ENCODE measurements around the gene GRP. TPM values are rescaled to one million over a fixed set of nuclear protein-coding genes. Genes with fewer than 3 reads are reported as not detected.

Gene GRP
- total RNA-seq, 1 experiment from 2014 or later, result not detected

- H3K27ac Mint-ChIP-seq, result no peak overlapping the region
Measured at GRCh38 chr18:59220784-59221765, 1.1 kb downstream of the GRP start.

More at GRCh38 chr18:59220784-59221765, 1.1 kb downstream of the GRP start:
- peaks cover 12 to 22% of the 10 kb centered on the region in 2 experiments for H3K4me1 Mint-ChIP-seq
- Histone ChIP-seq H4K8ac (replicated peaks; ENCODE audit: insufficient read length, low read depth, low read length) (no peak overlapping the region), H3K9ac (ENCODE audit: extremely low read depth, insufficient read length, low read length) (no peak overlapping the region), H3K4me2 (ENCODE audit: insufficient read depth, insufficient read length, low read length) (peak overlapping the region; percentile 81), H2BK12ac (ENCODE audit: insufficient read length, low read depth, low read length) (no peak overlapping the region), H3K9me3 (ENCODE audit: control insufficient read depth, low read depth, low read length) (no peaks in the 10 kb centered on the region), H2BK20ac (ENCODE audit: low read depth, low read length, poor library complexity, severe bottlenecking) (no peak overlapping the region), H4K20me1 (ENCODE audit: control insufficient read depth, insufficient read depth, insufficient read length) (no peaks in the 10 kb centered on the region), H3K56ac (ENCODE audit: insufficient read length, low read depth, low read length) (no peak overlapping the region), H3T11ph (ENCODE audit: low read length) (no peak overlapping the region), H2BK15ac (ENCODE audit: low read depth, low read length) (no peak overlapping the region), H3K4ac (ENCODE audit: low read depth, low read length) (no peak overlapping the region), H2AK5ac (ENCODE audit: insufficient read length, low read length) (no peak overlapping the region), H3K27ac (ENCODE audit: insufficient read length, low read depth, low read length) (no peak overlapping the region), H2BK5ac (ENCODE audit: insufficient read length, low read length) (no peak overlapping the region), H2BK120ac (ENCODE audit: low read depth, low read length, poor library complexity, severe bottlenecking) (no peak overlapping the region), H3K18ac (ENCODE audit: insufficient read length, low read depth, low read length) (no peak overlapping the region), H3K23ac (ENCODE audit: insufficient read length, low read depth, low read length) (no peak overlapping the region), H3K23me2 (ENCODE audit: insufficient read length, low read depth, low read length, poor library complexity, severe bottlenecking) (peaks cover 13% of the 10 kb centered on the region), H4K5ac (ENCODE audit: insufficient read length, low read depth, low read length) (no peak overlapping the region), H3K79me1 (ENCODE audit: insufficient read depth, low read depth, low read length, poor library complexity, severe bottlenecking) (no peaks in the 10 kb centered on the region), H3K4me1 (ENCODE audit: insufficient read depth, low read length) (no peaks in the 10 kb centered on the region), H3K14ac (ENCODE audit: insufficient read depth, low read length) (no peak overlapping the region), H3K79me2 (ENCODE audit: insufficient read depth, low read length) (no peaks in the 10 kb centered on the region), H4K91ac (ENCODE audit: insufficient read length, low read depth, low read length) (no peak overlapping the region), H2AFZ (ENCODE audit: low read length) (no peak overlapping the region), H3K27me3 (ENCODE audit: insufficient read depth, low read length) (peaks cover 47% of the 10 kb centered on the region)
- H3K9me3 Mint-ChIP-seq, result peaks cover 0 to 2% of the 10 kb centered on the region in 2 experiments; a peak in 1 of 5 replicates
- peak; percentile 42 for DNase-seq
- peak overlapping the region; percentile 69 to 92 for H3K4me3 Mint-ChIP-seq
- H3K27me3 Mint-ChIP-seq (ENCODE audit: low read depth), result peaks cover 100% of the 10 kb centered on the region
- WGBS (ENCODE audit: extremely low coverage, insufficient read length, low lambda C conversion rate), result no CpG with 5 or more reads among the region's 47 CpGs
- no peaks in the 10 kb centered on the region; a peak in 1 of 7 replicates for H3K36me3 Mint-ChIP-seq (ENCODE audit: insufficient read depth in 1 of 3, low read depth in 3 of 3)
- TF ChIP-seq CTCF (conservative IDR thresholded peaks at IDR 0.05), result no peak

All from H9 (cell line).